ENCODE data around the gene DEFB131B.
"Not testable (repeated sequence)": the region's sequence is repeated elsewhere in the genome, so short reads cannot be mapped to it uniquely, and the experiment has no call there.

Gene DEFB131B

DNA sequence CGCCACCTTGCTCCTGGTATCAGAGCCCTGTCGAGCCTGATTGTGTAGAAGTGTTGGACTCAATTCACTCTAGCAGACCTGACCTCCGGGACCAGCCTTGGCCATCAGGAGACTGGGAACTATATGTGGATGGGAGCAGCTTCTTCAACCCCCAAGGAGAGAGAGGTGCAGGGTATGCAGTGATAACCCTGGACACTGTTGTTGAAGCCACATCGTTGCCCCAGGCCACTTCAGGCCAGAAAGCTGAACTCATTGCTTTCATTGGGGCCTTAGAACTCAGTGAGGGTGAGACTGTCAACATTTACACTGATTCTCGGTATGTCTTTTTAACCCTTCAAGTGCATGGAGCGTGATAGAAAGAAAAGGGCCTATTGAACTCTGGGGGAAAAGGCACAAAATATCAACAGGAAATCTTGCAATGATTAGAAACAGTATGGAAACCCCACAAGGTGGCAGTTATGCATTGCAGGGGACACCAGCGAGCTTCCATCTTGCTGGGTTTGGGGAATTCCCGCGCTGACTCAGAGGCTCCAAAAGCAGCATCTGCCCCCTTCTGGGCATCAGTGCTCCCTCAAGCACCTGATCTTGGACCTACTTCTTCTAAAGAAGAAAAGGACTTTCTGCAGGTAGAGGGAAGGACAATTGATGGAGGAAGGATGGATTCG is 33.2 kb downstream of the DEFB131B start:
- peak; percentile 34 to 76 (median 73) for DNase-seq (ENCODE audit: low read depth in 2 of 3, low spot score in 1 of 3)

DNA sequence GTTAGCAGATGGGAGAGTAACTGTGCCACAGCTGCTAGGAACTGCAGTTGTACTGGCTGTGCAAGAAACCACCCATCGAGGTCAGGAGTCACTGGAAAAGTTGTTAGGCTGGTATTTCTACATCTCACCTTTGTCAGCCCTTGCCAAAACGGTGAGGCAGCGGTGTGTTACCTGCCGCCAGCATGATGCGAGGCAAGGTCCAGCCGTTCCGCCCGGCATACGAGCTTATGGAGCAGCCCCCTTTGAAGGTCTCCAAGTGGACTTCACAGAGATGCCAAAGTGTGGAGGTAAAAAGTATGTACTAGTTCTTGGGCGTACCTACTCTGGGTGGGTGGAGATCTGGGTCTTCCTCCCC is 33.7 kb downstream of the DEFB131B start:
- DNase-seq (ENCODE audit: low read depth in 2 of 3, low spot score in 1 of 3), result not testable (repeated sequence)

DNA sequence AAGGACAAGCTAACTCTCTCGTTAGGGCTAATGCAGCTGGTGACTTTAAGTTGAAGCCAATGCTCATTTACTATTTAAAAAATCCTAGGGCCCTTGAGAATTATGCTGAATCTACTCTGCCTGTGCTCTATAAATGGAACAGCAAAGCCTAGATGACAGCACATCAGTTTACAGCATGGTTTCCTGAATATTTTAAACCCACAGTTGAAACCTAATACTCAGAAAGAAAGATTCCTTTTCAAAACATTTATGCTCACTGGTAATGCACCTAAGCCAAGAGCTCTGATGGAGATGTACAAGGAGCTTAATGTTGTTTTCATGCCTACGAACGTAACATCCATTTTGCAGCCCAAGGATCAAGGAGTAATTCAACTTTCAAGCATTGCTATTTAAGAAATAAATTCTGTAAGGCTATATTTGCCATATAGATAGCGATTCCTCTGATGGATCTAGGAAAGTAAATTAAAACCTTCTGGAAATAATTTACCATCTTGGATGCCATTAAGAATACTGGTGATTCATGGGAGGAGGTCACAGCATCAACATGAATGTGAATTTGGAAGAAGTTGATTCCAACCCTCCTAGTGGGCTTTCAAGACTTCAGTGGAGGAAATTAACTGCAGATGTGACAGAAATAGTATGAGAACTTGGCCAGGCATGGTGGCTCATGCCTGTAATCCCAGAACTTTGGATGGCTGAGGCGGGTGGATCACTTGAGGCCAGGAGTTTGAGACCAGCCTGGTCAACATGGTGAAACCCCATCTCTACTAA is 35.7 kb downstream of the DEFB131B start:
- DNase-seq (ENCODE audit: low read depth in 2 of 3, low spot score in 1 of 3), result no peak

DNA sequence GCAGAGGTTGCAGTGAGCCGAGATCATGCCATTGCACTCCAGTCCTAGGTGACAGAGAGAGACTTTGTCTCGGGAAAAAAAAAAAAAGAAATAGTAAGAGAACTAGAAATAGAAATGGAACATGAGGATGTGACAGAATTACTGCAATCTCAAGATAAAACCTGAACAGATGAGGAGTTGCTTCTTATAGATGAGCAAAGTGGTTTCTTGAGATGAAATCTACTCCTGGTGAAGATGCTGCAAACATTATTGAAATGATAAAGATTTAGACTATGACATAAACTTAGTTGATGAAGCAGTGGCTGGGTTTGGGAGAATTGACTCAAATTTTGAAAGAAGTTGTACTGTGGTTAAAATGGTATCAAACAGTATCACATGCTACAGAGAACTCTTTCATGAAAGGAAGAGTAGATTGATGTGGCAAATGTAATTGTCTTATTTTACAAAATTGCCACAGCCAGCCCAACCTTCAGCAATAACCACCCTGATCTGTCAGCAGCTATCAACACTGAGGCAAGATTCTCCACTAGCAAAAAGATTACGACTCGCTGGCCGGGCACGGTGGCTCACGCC is 36.5 kb downstream of the DEFB131B start:
- DNase-seq (ENCODE audit: low read depth in 2 of 3, low spot score in 1 of 3), result no peak

DNA sequence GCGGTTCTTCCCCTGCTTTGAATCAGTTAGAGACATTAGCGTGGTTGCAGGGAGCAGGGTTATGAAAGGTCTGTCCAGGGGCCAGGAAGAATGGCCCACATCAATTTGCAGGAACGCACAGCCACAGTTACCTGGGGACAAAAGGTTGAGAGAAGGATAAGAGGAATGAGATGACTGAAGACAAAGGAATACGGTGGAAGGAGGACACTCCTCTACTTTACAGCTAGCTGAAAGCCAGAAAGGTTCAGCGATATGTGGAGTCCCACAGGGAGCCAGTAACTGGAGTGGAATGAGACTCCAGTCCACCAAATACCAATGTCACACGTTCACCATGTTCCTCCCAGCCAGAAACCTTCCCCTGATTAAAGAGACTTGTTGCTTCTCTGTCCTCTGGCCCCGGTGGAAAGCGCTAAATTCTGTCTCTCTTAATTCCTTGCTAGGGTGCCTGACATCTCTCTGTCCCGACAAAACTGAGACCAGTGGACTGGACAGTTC is 39.4 kb downstream of the DEFB131B start:
- DNase-seq (ENCODE audit: low read depth in 2 of 3, low spot score in 1 of 3), result no peak

DNA sequence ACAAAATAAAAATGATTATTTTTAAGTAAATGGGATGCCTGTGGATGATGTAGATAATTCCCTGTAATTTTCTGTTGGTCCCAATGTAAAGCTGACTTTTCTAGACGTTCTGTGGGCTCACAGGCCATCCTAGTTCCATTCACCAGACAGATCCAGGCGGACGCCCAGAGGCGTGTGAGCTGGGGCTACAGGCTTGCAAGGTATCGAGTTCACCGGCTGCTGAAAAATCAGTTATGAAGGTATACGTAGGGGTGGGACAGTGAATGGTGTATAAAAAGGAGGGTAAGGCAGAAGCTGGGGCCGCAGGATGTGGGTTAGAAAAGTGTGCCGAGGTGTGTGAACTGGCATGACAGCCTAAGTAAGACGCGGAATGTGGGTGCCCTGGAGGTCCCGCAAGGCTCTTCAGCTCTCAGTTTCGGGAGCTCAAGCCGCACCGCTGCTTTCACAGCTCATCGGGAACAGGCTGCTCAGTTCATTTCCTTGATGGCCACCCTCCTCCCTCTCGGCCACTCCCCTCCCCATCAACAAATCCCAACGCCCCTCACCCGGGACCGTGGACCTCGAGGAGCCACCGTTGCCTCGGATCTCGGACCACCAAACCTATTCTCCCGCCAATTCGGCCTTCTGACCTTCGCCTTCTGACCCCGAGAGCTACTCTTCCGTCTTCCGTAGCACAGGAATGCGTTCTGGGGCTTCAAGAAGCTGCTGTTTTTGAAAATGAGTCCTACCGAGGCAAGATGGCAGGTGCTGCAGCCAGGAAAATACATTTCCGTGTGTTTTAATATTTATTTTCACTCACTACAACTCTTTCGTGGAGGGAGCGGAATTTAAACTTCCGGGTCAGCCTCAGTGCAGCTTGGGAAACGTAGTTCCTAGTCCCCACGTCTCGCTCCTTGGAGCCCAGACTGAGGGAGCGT is 49.8 kb downstream of the DEFB131B start, which contains the start of gene XNDC1N:
XNDC1N (minus strand) TSS at position 775 of the 917 bp plus-strand sequence. CDS start 5,241 bp downstream, outside the sequence.
- DNase-seq (ENCODE audit: low read depth in 2 of 3, low spot score in 1 of 3), result peak; percentile 47 to 66 (median 65)

DNA sequence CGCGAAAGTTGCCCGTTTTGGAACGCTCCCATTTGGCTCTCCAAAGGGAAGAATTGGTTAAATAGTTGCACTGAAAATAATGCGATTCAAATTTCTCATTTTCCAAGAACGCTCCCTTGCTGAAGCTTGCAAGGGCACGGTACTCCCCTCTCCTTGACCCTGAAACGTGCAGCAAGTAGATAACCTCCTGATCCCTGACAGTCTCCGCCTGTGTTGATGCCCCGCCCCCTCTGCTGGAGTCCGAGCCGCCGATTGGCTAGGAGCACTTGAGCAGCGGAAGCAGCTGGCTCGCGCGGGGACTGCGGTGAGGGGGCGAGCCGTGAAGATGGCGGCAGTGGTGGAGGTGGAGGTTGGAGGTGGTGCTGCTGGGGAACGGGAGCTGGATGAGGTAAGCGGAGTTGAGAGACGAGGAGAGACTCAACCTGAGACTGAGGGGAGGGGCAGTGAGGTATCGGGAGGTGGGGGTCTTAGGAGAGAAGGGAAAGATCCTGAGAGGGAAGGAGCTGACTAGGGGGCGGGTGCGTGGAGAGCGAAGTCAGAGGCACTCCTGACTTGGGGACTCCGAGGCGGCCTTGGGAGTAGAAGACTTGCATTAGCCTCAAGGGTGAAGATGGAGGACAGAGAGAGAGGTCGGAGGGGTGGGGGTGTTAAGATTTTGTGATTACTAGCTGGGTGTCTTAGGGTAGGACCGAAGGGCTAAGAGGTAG is 50.6 kb downstream of the DEFB131B start, which contains the start of gene RNF121:
RNF121 (plus strand) TSS at position 310 of the 707 bp plus-strand sequence; CDS start at position 326, 16 bp downstream.
- peak; percentile 96 to 98 (median 97) for DNase-seq (ENCODE audit: low read depth in 2 of 3, low spot score in 1 of 3)

DNA sequence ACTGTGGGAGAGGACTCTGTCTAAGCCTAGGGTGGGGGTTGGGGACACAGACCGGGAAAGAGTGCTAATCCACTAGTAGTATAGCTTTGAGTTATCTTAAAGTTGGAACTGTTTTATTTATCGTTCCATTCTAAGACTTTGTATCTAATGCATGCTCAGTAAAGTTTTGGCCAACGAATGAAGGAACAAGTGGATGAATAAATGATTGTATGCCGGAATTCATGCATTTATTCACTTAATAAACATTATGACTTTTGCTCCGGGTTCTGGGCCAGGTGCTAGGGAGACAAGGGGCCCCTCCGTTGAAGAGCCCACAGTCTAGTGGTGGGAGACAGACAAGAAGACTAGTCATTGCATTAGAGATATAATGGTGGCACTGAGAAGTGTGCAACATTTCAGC is 51.2 kb downstream of the DEFB131B start:
- DNase-seq (ENCODE audit: low read depth in 2 of 3, low spot score in 1 of 3), result no peak

DNA sequence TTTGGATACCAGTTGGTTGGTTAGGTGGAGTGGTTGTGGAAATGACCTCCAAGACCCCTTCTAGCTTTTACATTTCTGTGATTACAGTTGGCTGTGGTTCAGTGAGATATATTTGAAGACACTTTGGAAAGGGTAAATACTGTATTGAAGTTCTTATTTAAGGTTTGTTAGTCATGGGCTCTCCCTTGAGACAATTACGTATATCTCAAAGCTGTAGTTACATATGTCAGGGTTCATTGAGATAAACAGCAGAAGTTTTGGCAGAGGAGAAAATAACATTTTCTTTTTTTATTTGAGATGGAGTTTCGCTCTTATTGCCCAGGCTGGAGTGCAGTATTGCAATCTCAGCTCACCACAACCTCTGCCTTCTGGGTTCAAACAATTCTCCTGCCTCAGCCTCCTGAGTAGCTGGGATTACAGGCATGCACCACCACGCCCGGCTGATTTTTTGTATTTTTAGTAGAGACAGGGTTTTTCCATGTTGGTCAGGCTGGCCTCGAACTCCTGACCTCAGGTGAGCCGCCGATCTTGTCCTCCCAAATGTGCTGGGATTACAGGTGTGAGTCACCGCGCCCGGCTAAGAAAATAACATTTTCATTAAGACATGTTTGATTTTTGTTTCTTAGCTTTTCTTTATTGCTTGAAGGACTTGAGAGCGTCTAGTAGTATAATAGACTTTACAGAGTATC is 52.4 kb downstream of the DEFB131B start:
- no peak for DNase-seq (ENCODE audit: low read depth in 2 of 3, low spot score in 1 of 3)

DNA sequence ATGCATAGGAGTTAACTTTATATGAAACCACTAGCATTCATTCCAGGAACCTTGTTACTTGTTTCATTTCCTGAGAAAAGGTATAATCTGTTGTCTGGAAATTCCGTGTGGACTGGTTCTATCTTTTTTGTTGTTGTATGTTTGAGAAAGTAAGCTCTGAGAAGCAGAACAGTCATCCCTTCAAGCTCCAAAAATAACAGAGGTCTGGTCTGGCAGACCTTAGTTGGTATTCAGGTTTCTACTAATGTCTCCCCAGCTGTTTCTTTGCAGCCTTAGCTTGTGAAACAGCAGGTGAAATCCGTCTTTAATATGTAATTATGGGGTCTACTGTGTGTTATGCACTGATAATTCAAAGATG is 53.0 kb downstream of the DEFB131B start:
- DNase-seq (ENCODE audit: low read depth in 2 of 3, low spot score in 1 of 3), result no peak

DNA sequence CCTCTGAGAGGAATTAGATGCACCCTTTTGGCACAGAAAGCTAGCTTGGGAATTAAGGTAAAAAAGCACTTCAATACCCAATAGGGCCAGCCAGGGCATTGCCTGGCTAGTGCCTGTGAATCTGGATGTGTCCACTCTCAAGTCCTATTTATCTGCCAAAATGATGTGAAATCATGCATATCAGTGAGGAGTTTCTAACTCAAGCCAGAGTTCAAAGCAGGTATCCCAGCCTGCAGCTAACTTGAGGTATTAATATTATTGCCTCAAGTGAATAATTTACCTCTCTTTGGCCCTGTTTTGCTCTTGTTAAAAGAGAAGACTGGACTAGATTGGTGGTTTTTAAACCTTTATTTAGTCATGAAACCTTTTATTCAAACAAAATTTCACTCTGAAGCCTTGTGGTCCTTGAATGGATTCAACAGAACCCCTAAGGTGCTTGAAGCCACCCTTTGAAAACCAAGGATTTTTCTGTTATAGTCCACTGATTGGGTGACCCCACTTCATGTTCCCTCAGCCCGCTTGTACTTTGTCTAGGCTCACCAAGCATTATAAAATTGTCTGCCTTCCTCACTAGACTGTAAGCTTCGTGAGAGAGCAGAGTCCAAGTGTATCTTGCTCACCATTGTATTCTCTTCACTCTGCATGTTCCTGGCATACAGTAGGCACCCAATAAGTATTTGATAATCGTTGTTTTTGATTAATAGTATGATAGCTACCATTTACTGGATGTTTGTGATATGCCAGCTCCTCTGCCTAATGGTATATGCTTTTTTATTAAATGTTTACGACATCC is 55.1 kb downstream of the DEFB131B start:
- DNase-seq (ENCODE audit: low read depth in 2 of 3, low spot score in 1 of 3), result no peak

Measured in stimulated activated CD4-positive, alpha-beta T cell treated with anti-CD3 and anti-CD28 coated beads, Interleukin-12 subunit alpha, Interleukin-12 subunit beta, amount 100 ng/mL, for 48 hours (primary cell).